Endodermal cell (in vitro differentiated cells): Measurements from ENCODE around the gene FBXL17. TPM values are rescaled to one million over a fixed set of nuclear protein-coding genes. Genes with fewer than 3 reads are reported as not detected.
"Not testable (repeated sequence)": the region's sequence is repeated elsewhere in the genome, so short reads cannot be mapped to it uniquely, and the experiment has no call there.

Experiments used
- DNase-seq: peaks from one replicate; pipeline ENCODE4 v3.0.0-alpha.2; 2017
- H3K27ac ChIP-seq: 2 replicates; pipeline ENCODE4 v1.5.1; 2013; ENCODE audit warnings: mild to moderate bottlenecking, low read depth, low read length, moderate library complexity
- H3K27me3 ChIP-seq: 2 replicates; pipeline ENCODE4 v1.6.1; 2013; ENCODE audit warnings: mild to moderate bottlenecking, low read length, moderate library complexity; ENCODE audit not compliant: insufficient read depth, control insufficient read depth, poor library complexity, severe bottlenecking
- H3K36me3 ChIP-seq: 2 replicates; pipeline ENCODE4 v1.7.0; 2013; ENCODE audit warnings: mild to moderate bottlenecking, low read length, moderate library complexity; ENCODE audit not compliant: control insufficient read depth, insufficient read depth
- H3K4me1 ChIP-seq: one replicate; pipeline ENCODE4 v1.7.0; 2013; ENCODE audit warnings: low read length; ENCODE audit not compliant: control insufficient read depth, insufficient read depth
- H3K4me3 ChIP-seq: 2 replicates; pipeline ENCODE4 v1.5.1; 2013; ENCODE audit warnings: mild to moderate bottlenecking, low read length, moderate library complexity
- H3K9ac ChIP-seq: 2 replicates; pipeline ENCODE4 v1.6.1; 2013; ENCODE audit warnings: mild to moderate bottlenecking, low read length, moderate library complexity; ENCODE audit not compliant: poor library complexity, severe bottlenecking; ENCODE audit errors: extremely low read depth
- H3K9me3 ChIP-seq: 2 replicates; pipeline ENCODE4 v1.6.1; 2013; ENCODE audit warnings: mild to moderate bottlenecking, low read length, moderate library complexity; ENCODE audit not compliant: control insufficient read depth
- H3K27ac Mint-ChIP-seq: 2 replicates; pipeline ENCODE4 v1.8.0; 2020; ENCODE audit warnings: mixed read lengths
- H3K27me3 Mint-ChIP-seq: 2 replicates; pipeline ENCODE4 v1.8.0; 2021; ENCODE audit warnings: mild to moderate bottlenecking, mixed read lengths; ENCODE audit not compliant: insufficient read depth
- H3K36me3 Mint-ChIP-seq: 2 replicates; pipeline ENCODE4 v1.8.0; 2020; ENCODE audit warnings: low read depth, mixed read lengths
- H3K4me1 Mint-ChIP-seq: 2 replicates; pipeline ENCODE4 v1.8.0; 2020; ENCODE audit warnings: mixed read lengths
- H3K4me3 Mint-ChIP-seq: 2 replicates; pipeline ENCODE4 v1.8.0; 2020; ENCODE audit warnings: mild to moderate bottlenecking, moderate library complexity, mixed read lengths
- H3K9me3 Mint-ChIP-seq: 2 replicates; pipeline ENCODE4 v1.8.0; 2020; ENCODE audit warnings: mild to moderate bottlenecking, mixed read lengths
- WGBS, 2 experiments: methylation state at CpG; one replicate each; pipeline versions ENCODE4 v1.1.5 to v1.1.7; 2013; ENCODE audit warnings: missing lambda C conversion rate in 2 of 2, mixed read lengths in 1 of 2; ENCODE audit not compliant: insufficient coverage in 1 of 2, insufficient read length in 1 of 2; 5-methylcytosine and 5-hydroxymethylcytosine counted together
- total RNA-seq, 2 donors: library from RNA; stranded (reverse); fragmentation: NEBNext Ultra II Directional in 1 of 2; extraction: Animal tissue kit (Norgen Biotek cat#: 25700) in 1 of 2; gene quantifications; 2 replicates in 1 of 2; 3 replicates in 1 of 2; pipeline ENCODE4 v1.2.1, GENCODE V29; 2021
- TF ChIP-seq, protein P1 (sequence below): fragments of 200-600 bp; sonication (generic); conservative IDR thresholded peaks from 2 replicates; pipeline ENCODE4 v1.5.0; 2021; ENCODE audit warnings: antibody characterized with exemption, mild to moderate bottlenecking

Gene FBXL17
- total RNA-seq, 2 donors from 2014 or later = 7.4 to 8.6 TPM

- no peaks in the 10 kb centered on the region for H3K27me3 Mint-ChIP-seq
- TF ChIP-seq, protein P1, sequence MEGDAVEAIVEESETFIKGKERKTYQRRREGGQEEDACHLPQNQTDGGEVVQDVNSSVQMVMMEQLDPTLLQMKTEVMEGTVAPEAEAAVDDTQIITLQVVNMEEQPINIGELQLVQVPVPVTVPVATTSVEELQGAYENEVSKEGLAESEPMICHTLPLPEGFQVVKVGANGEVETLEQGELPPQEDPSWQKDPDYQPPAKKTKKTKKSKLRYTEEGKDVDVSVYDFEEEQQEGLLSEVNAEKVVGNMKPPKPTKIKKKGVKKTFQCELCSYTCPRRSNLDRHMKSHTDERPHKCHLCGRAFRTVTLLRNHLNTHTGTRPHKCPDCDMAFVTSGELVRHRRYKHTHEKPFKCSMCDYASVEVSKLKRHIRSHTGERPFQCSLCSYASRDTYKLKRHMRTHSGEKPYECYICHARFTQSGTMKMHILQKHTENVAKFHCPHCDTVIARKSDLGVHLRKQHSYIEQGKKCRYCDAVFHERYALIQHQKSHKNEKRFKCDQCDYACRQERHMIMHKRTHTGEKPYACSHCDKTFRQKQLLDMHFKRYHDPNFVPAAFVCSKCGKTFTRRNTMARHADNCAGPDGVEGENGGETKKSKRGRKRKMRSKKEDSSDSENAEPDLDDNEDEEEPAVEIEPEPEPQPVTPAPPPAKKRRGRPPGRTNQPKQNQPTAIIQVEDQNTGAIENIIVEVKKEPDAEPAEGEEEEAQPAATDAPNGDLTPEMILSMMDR = no peak
- H3K27ac ChIP-seq = no peak overlapping the region
- WGBS, 2 experiments = no CpG with 5 or more reads among the region's 1 CpG
- H3K4me1 ChIP-seq = peaks cover 2% of the 10 kb centered on the region
- no peak for DNase-seq
- no peaks in the 10 kb centered on the region for H3K27me3 ChIP-seq
- no peak overlapping the region for H3K9ac ChIP-seq
- no peaks in the 10 kb centered on the region for H3K36me3 ChIP-seq
- H3K9me3 ChIP-seq = no peaks in the 10 kb centered on the region
- H3K4me1 Mint-ChIP-seq = peaks cover 14% of the 10 kb centered on the region
- H3K36me3 Mint-ChIP-seq = peaks cover 6% of the 10 kb centered on the region
- H3K4me3 Mint-ChIP-seq = no peak overlapping the region
- H3K4me3 ChIP-seq = no peak overlapping the region
- H3K27ac Mint-ChIP-seq = no peak overlapping the region
- peaks cover 7% of the 10 kb centered on the region for H3K9me3 Mint-ChIP-seq
These were observed 105.5 kb downstream of the FBXL17 start for GRCh38 chr5:108276187-108277050.

- not testable (repeated sequence) for H3K36me3 Mint-ChIP-seq, H3K27me3 ChIP-seq, DNase-seq, H3K4me3 Mint-ChIP-seq, H3K9ac ChIP-seq, H3K4me3 ChIP-seq, H3K27ac ChIP-seq, H3K27me3 Mint-ChIP-seq, H3K36me3 ChIP-seq, H3K9me3 Mint-ChIP-seq, H3K9me3 ChIP-seq, H3K27ac Mint-ChIP-seq, H3K4me1 ChIP-seq
- peaks cover 16% of the 10 kb centered on the region for H3K4me1 Mint-ChIP-seq
- 87 to 100% methylated on average over 4 to 10 of the region's 10 CpGs for WGBS, 2 experiments
These were observed 107.8 kb downstream of the FBXL17 start for GRCh38 chr5:108274080-108274479.

- H3K4me3 ChIP-seq = no peak overlapping the region
- DNase-seq = no peak
- peaks cover 6% of the 10 kb centered on the region for H3K36me3 Mint-ChIP-seq
- H3K4me1 Mint-ChIP-seq = peaks cover 3% of the 10 kb centered on the region
- TF ChIP-seq, protein P1 = no peak
- peaks cover 7% of the 10 kb centered on the region for H3K9me3 Mint-ChIP-seq
- H3K27me3 Mint-ChIP-seq = no peaks in the 10 kb centered on the region
- H3K9me3 ChIP-seq = no peaks in the 10 kb centered on the region
- no peaks in the 10 kb centered on the region for H3K36me3 ChIP-seq
- H3K9ac ChIP-seq = no peak overlapping the region
- WGBS, 2 experiments = 86% methylated on average over 1 of the region's 1 CpG; no CpG with 5 or more reads in 1 of the 2 experiments
- no peaks in the 10 kb centered on the region for H3K4me1 ChIP-seq
- no peak overlapping the region for H3K27ac ChIP-seq
- no peak overlapping the region for H3K4me3 Mint-ChIP-seq
- H3K27me3 ChIP-seq = no peaks in the 10 kb centered on the region
- no peak overlapping the region for H3K27ac Mint-ChIP-seq
These were observed 110.8 kb downstream of the FBXL17 start for GRCh38 chr5:108271127-108271526.
